GM10266 (cell line): ENCODE data around the gene P2RX4.
A peak's percentile ranks its signal among the peaks of the same experiment; 100 is the strongest.
"Not testable (repeated sequence)": the region's sequence is repeated elsewhere in the genome, so short reads cannot be mapped to it uniquely, and the experiment has no call there.

Experiments
- DNase-seq: peaks from one replicate; pipeline ENCODE4 v3.0.0; 2012; ENCODE audit errors: extremely low spot score
- TF ChIP-seq, protein P1 (sequence below): IDR thresholded peaks from 2 replicates; pipeline ENCODE4 v1.5.1; 2012; ENCODE audit warnings: mild to moderate bottlenecking, low read depth; ENCODE audit not compliant: control insufficient read depth, insufficient read depth; ENCODE audit errors: missing control alignments

Gene P2RX4, protein sequence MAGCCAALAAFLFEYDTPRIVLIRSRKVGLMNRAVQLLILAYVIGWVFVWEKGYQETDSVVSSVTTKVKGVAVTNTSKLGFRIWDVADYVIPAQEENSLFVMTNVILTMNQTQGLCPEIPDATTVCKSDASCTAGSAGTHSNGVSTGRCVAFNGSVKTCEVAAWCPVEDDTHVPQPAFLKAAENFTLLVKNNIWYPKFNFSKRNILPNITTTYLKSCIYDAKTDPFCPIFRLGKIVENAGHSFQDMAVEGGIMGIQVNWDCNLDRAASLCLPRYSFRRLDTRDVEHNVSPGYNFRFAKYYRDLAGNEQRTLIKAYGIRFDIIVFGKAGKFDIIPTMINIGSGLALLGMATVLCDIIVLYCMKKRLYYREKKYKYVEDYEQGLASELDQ

DNA sequence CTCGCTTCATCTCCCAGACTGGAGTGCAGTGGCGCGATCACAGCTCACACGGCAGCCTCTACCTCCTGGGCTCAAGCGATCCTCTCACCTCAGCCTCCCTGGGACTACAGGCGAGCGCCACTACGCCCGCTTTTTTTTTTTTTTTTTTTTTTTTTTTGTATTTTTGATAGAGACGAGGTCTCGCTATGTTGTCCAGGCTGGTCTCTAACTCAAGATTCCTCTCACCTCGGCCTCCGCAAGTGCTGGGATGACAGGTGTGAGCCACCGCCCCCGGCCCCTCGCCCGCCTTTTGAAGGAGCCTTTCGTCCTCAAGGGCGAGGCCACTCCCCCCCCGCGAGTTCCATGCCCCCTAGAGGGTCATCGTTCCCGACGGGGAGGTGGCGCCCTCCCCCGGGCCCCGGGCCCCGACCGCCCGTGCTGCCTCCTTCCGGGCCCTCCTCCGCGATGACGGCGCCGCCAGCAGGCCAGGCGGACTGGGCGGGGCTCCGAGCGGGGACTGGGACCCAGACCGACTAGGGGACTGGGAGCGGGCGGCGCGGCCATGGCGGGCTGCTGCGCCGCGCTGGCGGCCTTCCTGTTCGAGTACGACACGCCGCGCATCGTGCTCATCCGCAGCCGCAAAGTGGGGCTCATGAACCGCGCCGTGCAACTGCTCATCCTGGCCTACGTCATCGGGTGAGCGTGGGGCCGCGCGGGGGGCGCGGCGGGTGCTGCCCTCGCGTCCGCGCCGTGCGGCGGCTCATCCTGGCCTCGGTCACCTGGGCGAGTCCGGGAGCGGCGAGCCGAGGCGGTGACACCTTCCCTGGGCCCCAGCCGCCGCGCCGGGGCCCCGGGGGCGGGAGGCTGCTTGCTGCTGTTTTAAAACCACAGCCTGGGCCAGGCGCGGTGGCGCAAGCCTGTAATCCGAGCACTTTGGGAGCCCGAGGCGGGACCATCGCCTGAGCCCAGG is at the start of gene P2RX4:
TSS of gene P2RX4 (plus strand) at position 506 of the 949 bp plus-strand sequence. CDS start at position 542, 36 bp downstream.
- TF ChIP-seq, protein P1, sequence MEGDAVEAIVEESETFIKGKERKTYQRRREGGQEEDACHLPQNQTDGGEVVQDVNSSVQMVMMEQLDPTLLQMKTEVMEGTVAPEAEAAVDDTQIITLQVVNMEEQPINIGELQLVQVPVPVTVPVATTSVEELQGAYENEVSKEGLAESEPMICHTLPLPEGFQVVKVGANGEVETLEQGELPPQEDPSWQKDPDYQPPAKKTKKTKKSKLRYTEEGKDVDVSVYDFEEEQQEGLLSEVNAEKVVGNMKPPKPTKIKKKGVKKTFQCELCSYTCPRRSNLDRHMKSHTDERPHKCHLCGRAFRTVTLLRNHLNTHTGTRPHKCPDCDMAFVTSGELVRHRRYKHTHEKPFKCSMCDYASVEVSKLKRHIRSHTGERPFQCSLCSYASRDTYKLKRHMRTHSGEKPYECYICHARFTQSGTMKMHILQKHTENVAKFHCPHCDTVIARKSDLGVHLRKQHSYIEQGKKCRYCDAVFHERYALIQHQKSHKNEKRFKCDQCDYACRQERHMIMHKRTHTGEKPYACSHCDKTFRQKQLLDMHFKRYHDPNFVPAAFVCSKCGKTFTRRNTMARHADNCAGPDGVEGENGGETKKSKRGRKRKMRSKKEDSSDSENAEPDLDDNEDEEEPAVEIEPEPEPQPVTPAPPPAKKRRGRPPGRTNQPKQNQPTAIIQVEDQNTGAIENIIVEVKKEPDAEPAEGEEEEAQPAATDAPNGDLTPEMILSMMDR: peak; percentile 58
- peak; percentile 95 for DNase-seq

DNA sequence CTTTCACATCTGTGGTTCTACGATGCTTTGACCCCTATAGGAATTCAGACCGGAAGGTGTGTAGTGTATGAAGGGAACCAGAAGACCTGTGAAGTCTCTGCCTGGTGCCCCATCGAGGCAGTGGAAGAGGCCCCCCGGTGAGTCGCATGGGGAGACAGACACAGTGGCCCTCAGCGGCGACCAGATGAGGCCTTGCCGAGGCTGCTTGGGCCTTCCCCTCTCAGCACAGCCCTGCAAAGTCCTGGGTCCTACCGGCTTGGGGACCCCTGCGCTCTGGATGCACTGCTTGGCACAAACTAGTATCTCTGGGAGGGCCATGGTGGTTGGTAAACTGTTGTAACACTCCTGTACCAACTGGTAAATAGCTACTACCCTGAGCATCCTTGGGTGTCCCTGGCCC is 47.5 kb upstream of the P2RX4 start:
- DNase-seq: no peak
- TF ChIP-seq, protein P1: no peak

- TF ChIP-seq, protein P1: no peak
- DNase-seq: no peak
Observed at GRCh38 chr12:121162985-121163384, 46.9 kb upstream of the P2RX4 start.

DNA sequence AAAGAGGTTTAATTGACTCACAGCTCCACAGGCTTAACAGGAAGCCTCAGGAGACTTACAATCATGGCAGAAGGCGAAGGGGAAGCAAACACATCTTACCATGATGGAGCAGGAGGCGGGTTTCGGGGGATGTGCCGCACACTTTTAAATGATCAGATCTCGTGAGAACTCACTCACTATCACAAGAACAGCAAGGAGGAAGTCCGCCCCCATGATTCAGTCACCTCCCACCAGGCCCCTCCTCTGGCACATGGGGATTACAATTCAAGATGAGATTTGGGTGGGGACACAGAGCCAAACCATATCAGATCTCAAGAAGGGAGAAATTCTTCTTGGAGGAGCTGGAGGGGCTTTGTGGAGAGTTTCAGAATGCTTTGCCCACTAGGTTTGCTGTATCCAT is 45.1 kb upstream of the P2RX4 start:
- DNase-seq: not testable (repeated sequence)

GRCh38 chr12:121165316-121165715 is 44.6 kb upstream of the P2RX4 start:
- no peak for DNase-seq
- TF ChIP-seq, protein P1: no peak

GRCh38 chr12:121166356-121166755 is 43.6 kb upstream of the P2RX4 start:
- no peak for DNase-seq
- TF ChIP-seq, protein P1: no peak

DNA sequence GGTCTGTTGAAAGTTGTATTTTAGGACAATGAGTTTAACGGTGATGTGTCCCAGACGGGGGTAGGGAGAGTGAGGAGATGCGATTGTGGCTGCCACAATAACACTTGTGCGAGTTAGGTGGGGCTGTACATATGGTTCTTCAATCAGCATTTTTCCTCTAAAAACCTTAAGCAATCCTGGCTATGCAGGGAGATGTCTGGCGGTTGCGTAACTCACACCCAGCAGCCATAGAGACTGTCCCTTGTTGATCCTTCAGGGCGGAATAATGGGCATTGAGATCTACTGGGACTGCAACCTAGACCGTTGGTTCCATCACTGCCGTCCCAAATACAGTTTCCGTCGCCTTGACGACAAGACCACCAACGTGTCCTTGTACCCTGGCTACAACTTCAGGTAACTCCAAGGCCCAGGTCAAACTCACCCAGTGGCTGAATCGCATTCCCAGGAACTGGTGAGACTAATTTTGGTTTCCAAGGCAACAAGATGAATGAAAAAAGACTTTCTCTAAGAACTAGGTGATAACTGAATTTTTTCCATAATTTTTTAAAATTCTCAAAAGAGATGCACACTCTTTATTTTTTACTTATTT is 42.6 kb upstream of the P2RX4 start:
- TF ChIP-seq, protein P1: no peak
- DNase-seq: no peak
